Kidney (tissue), 14 donors: ENCODE measurements around the gene CTU1. TPM values are rescaled to one million over a fixed set of nuclear protein-coding genes. Genes with fewer than 3 reads are reported as not detected.

Experiments
- DNase-seq, 5 donors: peaks; one replicate each; pipeline ENCODE4 v3.0.0-alpha.2; 2013 to 2020
- FAIRE-seq: peaks from 2 replicates; lab custom pipeline; 2012; peaks lifted over from hg19 to GRCh38; lab: Jason Lieb, UNC
- H3K27ac ChIP-seq, 2 donors: one replicate each; pipeline ENCODE4 v1.7.0; 2013; ENCODE audit warnings: low read depth in 2 of 2, low read length in 2 of 2, inconsistent platforms in 1 of 2
- H3K27me3 ChIP-seq: one replicate; pipeline ENCODE4 v1.7.1; 2013; ENCODE audit warnings: low read length, inconsistent platforms; ENCODE audit not compliant: control insufficient read depth, insufficient read depth
- H3K36me3 ChIP-seq, 3 donors: one replicate each; pipeline versions ENCODE4 v1.7.0 to v1.7.1; 2013; ENCODE audit warnings: low read length in 3 of 3, control low read depth in 1 of 3, inconsistent platforms in 1 of 3; ENCODE audit not compliant: insufficient read depth in 3 of 3, control insufficient read depth in 2 of 3
- H3K4me1 ChIP-seq, 3 donors: one replicate each; pipeline versions ENCODE4 v1.7.0 to v1.7.1; 2013; ENCODE audit warnings: low read length in 3 of 3, inconsistent platforms in 1 of 3, low read depth in 1 of 3; ENCODE audit not compliant: control insufficient read depth in 2 of 3, insufficient read depth in 2 of 3
- H3K4me3 ChIP-seq, 3 donors: one replicate each; pipeline versions ENCODE4 v1.7.0 to v1.8.1; 2013; ENCODE audit warnings: low read length in 3 of 3, control low read depth in 1 of 3, inconsistent platforms in 1 of 3
- H3K9ac ChIP-seq, 3 donors: one replicate each; pipeline versions ENCODE4 v1.7.0 to v1.7.1; 2013; ENCODE audit warnings: low read length in 3 of 3, control low read depth in 1 of 3, inconsistent platforms in 1 of 3
- H3K9me3 ChIP-seq, 3 donors: one replicate each; pipeline versions ENCODE4 v1.7.0 to v1.7.1; 2013; ENCODE audit warnings: low read length in 3 of 3, control low read depth in 1 of 3, inconsistent platforms in 1 of 3; ENCODE audit not compliant: control insufficient read depth in 2 of 3, insufficient read depth in 1 of 3
- CTCF ChIP-seq: IDR thresholded peaks from 3 replicates; pipeline ENCODE4 v1.5.1; 2012; ENCODE audit warnings: mild to moderate bottlenecking, moderate library complexity, borderline replicate concordance; ENCODE audit not compliant: insufficient read depth; ENCODE audit errors: extremely low read depth
- intact Hi-C: fragments of 100-400 bp; cut with DNase I; formaldehyde crosslinking; loops from one replicate; pipeline ENCODE4 v1.11.1; 2022
- polyA plus RNA-seq: library from polyadenylated mRNA; stranded (reverse); fragments of 350-450 nt; fragmentation: Illumina TruSeq; extraction: RNeasy Lipid Tissue Mini Kit (QIAGEN cat#74804); gene quantifications from one replicate; pipeline ENCODE4 v1.2.3, GENCODE V29; 2014; ENCODE audit warnings: low read depth, low replicate concordance; ENCODE audit not compliant: insufficient read depth
- total RNA-seq: library from RNA; stranded (reverse); fragmentation: NEBNext Ultra II Directional; extraction: Animal tissue kit (Norgen Biotek cat#: 25700); gene quantifications from one replicate; pipeline ENCODE4 v1.2.1, GENCODE V29; 2021
- donor health status: control.
- donor health status: control.
- donor health status: control.
- donor health status: control.
- donor health status: control.
- donor health status: DM: yes; HTN: yes; CAD: no.
- donor health status: Normal renal cell carcinoma (clear cell type).

Gene CTU1
- total and polyA plus RNA-seq, 2 donors from 2014 or later: 5.2 to 8.4 TPM

GRCh38 chr19:51150627-51151026 is 42.4 kb upstream of the CTU1 start:
- FAIRE-seq (no peak), DNase-seq (no peak)
- Histone ChIP-seq H3K9ac (no peak overlapping the region), H3K4me1 (no peaks in the 10 kb centered on the region), H3K36me3 (no peaks in the 10 kb centered on the region), H3K4me3 (no peak overlapping the region), H3K27ac (no peak overlapping the region), H3K27me3 (no peaks in the 10 kb centered on the region), H3K9me3 (no peaks in the 10 kb centered on the region)
- TF ChIP-seq CTCF: no peak
- intact Hi-C loops: no loop called here

GRCh38 chr19:51148580-51148979 is 40.4 kb upstream of the CTU1 start:
- H3K9ac ChIP-seq: no peak overlapping the region
- intact Hi-C loops: no loop called here
- no peaks in the 10 kb centered on the region for H3K27me3 ChIP-seq
- TF ChIP-seq CTCF: no peak
- no peak overlapping the region for H3K4me3 ChIP-seq
- no peaks in the 10 kb centered on the region for H3K36me3 ChIP-seq
- no peak for DNase-seq
- no peak overlapping the region for H3K27ac ChIP-seq
- no peaks in the 10 kb centered on the region for H3K4me1 ChIP-seq
- no peaks in the 10 kb centered on the region for H3K9me3 ChIP-seq
- FAIRE-seq: no peak

GRCh38 chr19:51147663-51148062 is 39.5 kb upstream of the CTU1 start:
- Histone ChIP-seq H3K4me3 (no peak overlapping the region), H3K9ac (no peak overlapping the region), H3K9me3 (no peaks in the 10 kb centered on the region), H3K27ac (no peak overlapping the region), H3K36me3 (no peaks in the 10 kb centered on the region), H3K27me3 (no peaks in the 10 kb centered on the region), H3K4me1 (no peaks in the 10 kb centered on the region)
- no peak for FAIRE-seq
- TF ChIP-seq CTCF: no peak
- no peak for DNase-seq
- intact Hi-C loops: no loop called here

- no peak overlapping the region for H3K4me3 ChIP-seq
- FAIRE-seq (no peak), DNase-seq (no peak)
- H3K27ac ChIP-seq: no peak overlapping the region
- no peaks in the 10 kb centered on the region for H3K9me3 ChIP-seq
- no peaks in the 10 kb centered on the region for H3K36me3 ChIP-seq
- H3K4me1 ChIP-seq: no peaks in the 10 kb centered on the region
- no peak overlapping the region for H3K9ac ChIP-seq
- no peaks in the 10 kb centered on the region for H3K27me3 ChIP-seq
- intact Hi-C loops: no loop called here
- no peak for TF ChIP-seq CTCF
These were observed 38.5 kb upstream of the CTU1 start for GRCh38 chr19:51146751-51147150.
